WTC11 (cell line): Measurements from ENCODE around the gene CMTM1. TPM values are rescaled to one million over a fixed set of nuclear protein-coding genes. Genes with fewer than 3 reads are reported as not detected.
"Not testable (repeated sequence)": the region's sequence is repeated elsewhere in the genome, so short reads cannot be mapped to it uniquely, and the experiment has no call there.

Source experiments
- ATAC-seq: fragments of 200-7000 bp; cut with Tn5 transposase; 2 replicates; pipeline ENCODE4 v1.10.0; 2021; ENCODE audit warnings: mild to moderate bottlenecking, moderate library complexity
- CTCF ChIA-PET: fragments of 300-600 bp; sonication (Branson Sonifier 250); formaldehyde crosslinking; loops from one replicate; lab custom pipeline; 2021; ENCODE audit warnings: antibody characterized with exemption; lab: Charles Lee
- POLR2A ChIA-PET: fragments of 350-600 bp; sonication (Branson Sonifier 250); formaldehyde crosslinking; loops from one replicate; lab custom pipeline; 2021; ENCODE audit warnings: antibody characterized with exemption; lab: Charles Lee
- DNase-seq: peaks from one replicate; pipeline ENCODE4 v3.0.0; 2021; ENCODE audit warnings: low spot score
- H3K27ac Mint-ChIP-seq: 2 replicates; pipeline ENCODE4 v1.8.0; 2021; ENCODE audit warnings: mixed read lengths
- H3K27me3 Mint-ChIP-seq: 2 replicates; pipeline ENCODE4 v1.8.0; 2021; ENCODE audit warnings: low read depth, mild to moderate bottlenecking, moderate library complexity, mixed read lengths
- H3K36me3 Mint-ChIP-seq: 2 replicates; pipeline ENCODE4 v1.8.0; 2021; ENCODE audit warnings: mixed read lengths
- H3K4me1 Mint-ChIP-seq: 2 replicates; pipeline ENCODE4 v1.8.0; 2022; ENCODE audit warnings: mixed read lengths
- H3K4me3 Mint-ChIP-seq: 2 replicates; pipeline ENCODE4 v1.8.0; 2021; ENCODE audit warnings: mild to moderate bottlenecking, moderate library complexity, mixed read lengths
- H3K9me3 Mint-ChIP-seq: 2 replicates; pipeline ENCODE4 v1.8.0; 2021; ENCODE audit warnings: mixed read lengths
- HMGA2 ChIP-seq: fragments of 250-450 bp; sonication (Bioruptor Pico); IDR thresholded peaks from 2 replicates; pipeline ENCODE4 v1.4.0; 2021; ENCODE audit warnings: mild to moderate bottlenecking, moderate library complexity
- IRF2 ChIP-seq: sonication (generic); formaldehyde crosslinking; IDR thresholded peaks from 2 replicates; pipeline ENCODE4 v1.8.0; 2022; ENCODE audit warnings: low read depth, missing genetic modification reagents, borderline replicate concordance
- JAZF1 ChIP-seq: fragments of 250-450 bp; sonication (Bioruptor Pico); IDR thresholded peaks from 2 replicates; pipeline ENCODE4 v1.9.0; 2021; ENCODE audit warnings: moderate library complexity, mild to moderate bottlenecking, inconsistent platforms
- KAT7 ChIP-seq: sonication (generic); formaldehyde crosslinking; IDR thresholded peaks from 2 replicates; pipeline ENCODE4 v1.8.1; 2023; ENCODE audit warnings: missing genetic modification reagents, mild to moderate bottlenecking, borderline replicate concordance
- MXD4 ChIP-seq: fragments of 250-450 bp; sonication (Bioruptor Pico); IDR thresholded peaks from 2 replicates; pipeline ENCODE4 v1.8.0; 2021; ENCODE audit warnings: mild to moderate bottlenecking, moderate library complexity, borderline replicate concordance
- RELA ChIP-seq: sonication (generic); formaldehyde crosslinking; IDR thresholded peaks from 2 replicates; pipeline ENCODE4 v1.8.1; 2022; ENCODE audit warnings: missing genetic modification reagents, mild to moderate bottlenecking, borderline replicate concordance
- RORB ChIP-seq: fragments of 250-450 bp; sonication (Bioruptor Pico); IDR thresholded peaks from 2 replicates; pipeline ENCODE4 v1.9.0; 2021; ENCODE audit warnings: mild to moderate bottlenecking
- ZNF219 ChIP-seq: sonication (generic); formaldehyde crosslinking; IDR thresholded peaks from 2 replicates; pipeline ENCODE4 v1.8.0; 2023; ENCODE audit warnings: missing genetic modification reagents, mild to moderate bottlenecking, borderline replicate concordance
- ZNF232 ChIP-seq: sonication (generic); formaldehyde crosslinking; IDR thresholded peaks from 2 replicates; pipeline ENCODE4 v1.8.0; 2022; ENCODE audit warnings: mild to moderate bottlenecking, missing genetic modification reagents
- ZNF263 ChIP-seq: sonication (generic); formaldehyde crosslinking; IDR thresholded peaks from 2 replicates; pipeline ENCODE4 v1.8.1; 2022; ENCODE audit warnings: low read depth, mild to moderate bottlenecking, moderate library complexity, missing genetic modification reagents
- total RNA-seq: library from RNA; stranded (reverse); gene quantifications from 3 replicates; pipeline ENCODE4 v1.2.3, GENCODE V29; 2021
- TF ChIP-seq, protein P1 (sequence below): sonication (generic); formaldehyde crosslinking; IDR thresholded peaks from 2 replicates; pipeline ENCODE4 v1.8.0; 2023; ENCODE audit warnings: mild to moderate bottlenecking, missing genetic modification reagents
- TF ChIP-seq, protein P2 (sequence below): sonication (generic); formaldehyde crosslinking; IDR thresholded peaks from 2 replicates; pipeline ENCODE4 v1.8.0; 2022; ENCODE audit warnings: mild to moderate bottlenecking, missing genetic modification reagents
- TF ChIP-seq, protein P3 (sequence below): fragments of 250-450 bp; sonication (Bioruptor Pico); IDR thresholded peaks from 2 replicates; pipeline ENCODE4 v1.9.0; 2021; ENCODE audit warnings: mild to moderate bottlenecking
- TF ChIP-seq, protein P4 (sequence below): sonication (generic); formaldehyde crosslinking; IDR thresholded peaks from 2 replicates; pipeline ENCODE4 v1.8.0; 2022; ENCODE audit warnings: mild to moderate bottlenecking, missing genetic modification reagents
- TF ChIP-seq, protein P5 (sequence below): sonication (generic); formaldehyde crosslinking; IDR thresholded peaks from 2 replicates; pipeline ENCODE4 v1.8.0; 2022; ENCODE audit warnings: mild to moderate bottlenecking, missing genetic modification reagents
- TF ChIP-seq, protein P6 (sequence below): sonication (generic); formaldehyde crosslinking; IDR thresholded peaks from 2 replicates; pipeline ENCODE4 v1.8.0; 2023; ENCODE audit warnings: missing genetic modification reagents
- TF ChIP-seq, protein P7 (sequence below): fragments of 250-450 bp; sonication (Bioruptor Pico); IDR thresholded peaks from 2 replicates; pipeline ENCODE4 v1.9.0; 2021; ENCODE audit warnings: mild to moderate bottlenecking

CMTM1 gene
- total RNA-seq, 1 experiment from 2014 or later = 1.6 TPM

DNA sequence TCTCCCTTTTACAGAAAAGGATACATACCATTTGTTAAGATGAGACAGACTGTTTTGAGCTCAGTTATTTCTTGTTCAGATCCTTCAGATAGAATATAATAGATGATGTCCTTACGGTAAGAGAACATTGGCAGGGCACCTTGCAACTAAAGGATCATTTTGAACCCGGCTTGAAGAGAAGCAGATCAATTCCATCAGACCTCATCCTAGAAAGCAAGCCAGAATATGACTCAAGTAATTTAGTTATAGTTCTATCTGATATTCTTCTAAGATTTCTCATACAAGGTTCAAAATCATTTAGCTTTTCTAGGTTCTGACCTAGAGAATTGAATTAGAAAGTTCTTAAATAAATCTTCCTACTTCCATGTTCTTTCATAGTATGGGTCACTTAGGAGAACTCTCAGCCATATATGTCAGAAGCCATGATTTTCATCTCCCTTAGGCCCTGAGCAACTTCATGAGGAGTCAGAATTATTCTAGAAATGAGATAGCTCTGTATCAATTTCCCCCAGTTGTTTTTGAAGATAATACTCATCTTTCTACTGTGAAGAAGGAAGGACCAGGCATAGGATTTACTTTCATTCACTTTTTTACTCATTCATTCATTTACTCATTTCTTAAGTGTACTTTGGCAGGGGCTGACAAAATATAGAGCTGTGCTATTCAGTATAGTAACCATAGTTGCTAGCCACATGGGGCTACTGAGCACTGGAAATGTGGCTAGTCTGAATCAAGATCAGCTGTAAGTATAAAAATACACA, 2.5 kb upstream of the CMTM1 start:
- ChIA-PET CTCF (interaction anchor here (0.6 to 2.2 kb wide), 6 partner anchors 12 to 157 kb away, joined by 3 to 11 read pairs (median 4); partner anchors contain the start of gene CKLF), POLR2A (no interaction called here)
- H3K4me1 Mint-ChIP-seq = no peaks in the 10 kb centered on the region
- H3K27me3 Mint-ChIP-seq = no peaks in the 10 kb centered on the region
- ATAC-seq = no peak
- peaks cover 4% of the 10 kb centered on the region for H3K36me3 Mint-ChIP-seq
- TF ChIP-seq, protein P1, sequence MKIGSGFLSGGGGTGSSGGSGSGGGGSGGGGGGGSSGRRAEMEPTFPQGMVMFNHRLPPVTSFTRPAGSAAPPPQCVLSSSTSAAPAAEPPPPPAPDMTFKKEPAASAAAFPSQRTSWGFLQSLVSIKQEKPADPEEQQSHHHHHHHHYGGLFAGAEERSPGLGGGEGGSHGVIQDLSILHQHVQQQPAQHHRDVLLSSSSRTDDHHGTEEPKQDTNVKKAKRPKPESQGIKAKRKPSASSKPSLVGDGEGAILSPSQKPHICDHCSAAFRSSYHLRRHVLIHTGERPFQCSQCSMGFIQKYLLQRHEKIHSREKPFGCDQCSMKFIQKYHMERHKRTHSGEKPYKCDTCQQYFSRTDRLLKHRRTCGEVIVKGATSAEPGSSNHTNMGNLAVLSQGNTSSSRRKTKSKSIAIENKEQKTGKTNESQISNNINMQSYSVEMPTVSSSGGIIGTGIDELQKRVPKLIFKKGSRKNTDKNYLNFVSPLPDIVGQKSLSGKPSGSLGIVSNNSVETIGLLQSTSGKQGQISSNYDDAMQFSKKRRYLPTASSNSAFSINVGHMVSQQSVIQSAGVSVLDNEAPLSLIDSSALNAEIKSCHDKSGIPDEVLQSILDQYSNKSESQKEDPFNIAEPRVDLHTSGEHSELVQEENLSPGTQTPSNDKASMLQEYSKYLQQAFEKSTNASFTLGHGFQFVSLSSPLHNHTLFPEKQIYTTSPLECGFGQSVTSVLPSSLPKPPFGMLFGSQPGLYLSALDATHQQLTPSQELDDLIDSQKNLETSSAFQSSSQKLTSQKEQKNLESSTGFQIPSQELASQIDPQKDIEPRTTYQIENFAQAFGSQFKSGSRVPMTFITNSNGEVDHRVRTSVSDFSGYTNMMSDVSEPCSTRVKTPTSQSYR (CRISPR knock-in tag) = no peak
- TF ChIP-seq, protein P2, sequence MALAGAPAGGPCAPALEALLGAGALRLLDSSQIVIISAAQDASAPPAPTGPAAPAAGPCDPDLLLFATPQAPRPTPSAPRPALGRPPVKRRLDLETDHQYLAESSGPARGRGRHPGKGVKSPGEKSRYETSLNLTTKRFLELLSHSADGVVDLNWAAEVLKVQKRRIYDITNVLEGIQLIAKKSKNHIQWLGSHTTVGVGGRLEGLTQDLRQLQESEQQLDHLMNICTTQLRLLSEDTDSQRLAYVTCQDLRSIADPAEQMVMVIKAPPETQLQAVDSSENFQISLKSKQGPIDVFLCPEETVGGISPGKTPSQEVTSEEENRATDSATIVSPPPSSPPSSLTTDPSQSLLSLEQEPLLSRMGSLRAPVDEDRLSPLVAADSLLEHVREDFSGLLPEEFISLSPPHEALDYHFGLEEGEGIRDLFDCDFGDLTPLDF = no peak
- TF ChIP-seq ZNF263 (CRISPR knock-in tag) (no peak), KAT7 (CRISPR knock-in tag) (no peak)
- TF ChIP-seq, protein P3, sequence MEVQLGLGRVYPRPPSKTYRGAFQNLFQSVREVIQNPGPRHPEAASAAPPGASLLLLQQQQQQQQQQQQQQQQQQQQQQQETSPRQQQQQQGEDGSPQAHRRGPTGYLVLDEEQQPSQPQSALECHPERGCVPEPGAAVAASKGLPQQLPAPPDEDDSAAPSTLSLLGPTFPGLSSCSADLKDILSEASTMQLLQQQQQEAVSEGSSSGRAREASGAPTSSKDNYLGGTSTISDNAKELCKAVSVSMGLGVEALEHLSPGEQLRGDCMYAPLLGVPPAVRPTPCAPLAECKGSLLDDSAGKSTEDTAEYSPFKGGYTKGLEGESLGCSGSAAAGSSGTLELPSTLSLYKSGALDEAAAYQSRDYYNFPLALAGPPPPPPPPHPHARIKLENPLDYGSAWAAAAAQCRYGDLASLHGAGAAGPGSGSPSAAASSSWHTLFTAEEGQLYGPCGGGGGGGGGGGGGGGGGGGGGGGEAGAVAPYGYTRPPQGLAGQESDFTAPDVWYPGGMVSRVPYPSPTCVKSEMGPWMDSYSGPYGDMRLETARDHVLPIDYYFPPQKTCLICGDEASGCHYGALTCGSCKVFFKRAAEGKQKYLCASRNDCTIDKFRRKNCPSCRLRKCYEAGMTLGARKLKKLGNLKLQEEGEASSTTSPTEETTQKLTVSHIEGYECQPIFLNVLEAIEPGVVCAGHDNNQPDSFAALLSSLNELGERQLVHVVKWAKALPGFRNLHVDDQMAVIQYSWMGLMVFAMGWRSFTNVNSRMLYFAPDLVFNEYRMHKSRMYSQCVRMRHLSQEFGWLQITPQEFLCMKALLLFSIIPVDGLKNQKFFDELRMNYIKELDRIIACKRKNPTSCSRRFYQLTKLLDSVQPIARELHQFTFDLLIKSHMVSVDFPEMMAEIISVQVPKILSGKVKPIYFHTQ = no peak
- TF ChIP-seq, protein P4, sequence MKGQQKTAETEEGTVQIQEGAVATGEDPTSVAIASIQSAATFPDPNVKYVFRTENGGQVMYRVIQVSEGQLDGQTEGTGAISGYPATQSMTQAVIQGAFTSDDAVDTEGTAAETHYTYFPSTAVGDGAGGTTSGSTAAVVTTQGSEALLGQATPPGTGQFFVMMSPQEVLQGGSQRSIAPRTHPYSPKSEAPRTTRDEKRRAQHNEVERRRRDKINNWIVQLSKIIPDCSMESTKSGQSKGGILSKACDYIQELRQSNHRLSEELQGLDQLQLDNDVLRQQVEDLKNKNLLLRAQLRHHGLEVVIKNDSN = no peak
- no peak for DNase-seq
- H3K4me3 Mint-ChIP-seq = no peak overlapping the region
- H3K9me3 Mint-ChIP-seq = peaks cover 3% of the 10 kb centered on the region
- no peak overlapping the region for H3K27ac Mint-ChIP-seq

DNA sequence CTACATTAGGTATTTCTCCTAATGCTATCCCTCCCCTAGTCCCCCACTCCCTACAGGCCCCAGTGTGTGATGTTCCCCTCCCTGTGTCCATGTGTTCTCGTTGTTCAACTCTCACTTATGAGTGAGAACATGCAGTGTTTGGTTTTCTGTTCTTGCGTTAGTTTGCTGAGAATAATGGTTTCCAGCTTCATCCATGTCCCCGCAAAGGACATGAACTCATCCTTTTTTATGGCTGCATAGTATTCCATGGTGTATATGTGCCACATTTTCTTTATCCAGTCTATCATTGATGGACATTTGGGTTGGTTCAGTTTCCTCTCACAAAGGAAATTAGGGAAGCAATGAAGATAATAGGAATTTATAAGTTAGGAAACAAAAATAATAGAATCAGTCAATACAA, 1.0 kb downstream of the CMTM1 start:
- H3K27ac Mint-ChIP-seq, H3K4me1 Mint-ChIP-seq, POLR2A ChIA-PET, CTCF ChIA-PET, H3K4me3 Mint-ChIP-seq, DNase-seq, ATAC-seq, H3K9me3 Mint-ChIP-seq, H3K27me3 Mint-ChIP-seq, H3K36me3 Mint-ChIP-seq: not testable (repeated sequence)

DNA sequence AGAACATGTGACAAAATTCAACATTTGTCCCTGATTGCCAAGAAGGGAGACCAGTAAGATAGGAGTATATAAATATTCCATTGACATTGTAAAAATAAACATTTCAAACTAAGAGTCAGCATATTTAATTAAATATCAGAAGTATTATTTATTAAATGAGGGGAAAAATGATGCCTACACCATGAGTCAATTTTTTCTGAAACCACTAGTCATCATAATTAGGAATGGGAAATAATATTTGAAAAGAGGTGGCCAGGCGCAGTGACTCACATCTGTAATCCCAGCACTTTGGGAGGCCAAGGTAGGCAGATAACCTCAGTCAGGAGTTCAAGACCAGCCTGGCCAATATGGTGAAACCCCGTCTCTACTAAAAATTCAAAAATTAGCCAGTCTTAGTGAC, 2.1 kb downstream of the CMTM1 start:
- H3K27ac Mint-ChIP-seq = no peak overlapping the region
- no peaks in the 10 kb centered on the region for H3K27me3 Mint-ChIP-seq
- no peaks in the 10 kb centered on the region for H3K4me1 Mint-ChIP-seq
- no peak for ATAC-seq
- no peak overlapping the region for H3K4me3 Mint-ChIP-seq
- CTCF ChIA-PET = interaction anchor here (2.1 kb wide), 1 partner anchor 21 kb away, joined by 6 read pairs; no protein-coding TSS in a partner anchor
- H3K9me3 Mint-ChIP-seq = peaks cover 3% of the 10 kb centered on the region
- no peak for DNase-seq
- H3K36me3 Mint-ChIP-seq = peaks cover 4% of the 10 kb centered on the region
- POLR2A ChIA-PET = no interaction called here
- TF ChIP-seq ZNF219 (no peak), JAZF1 (CRISPR knock-in tag) (no peak), HMGA2 (no peak), RELA (no peak), MXD4 (CRISPR knock-in tag) (no peak), ZNF232 (CRISPR knock-in tag) (no peak), RORB (CRISPR knock-in tag) (no peak), IRF2 (no peak)
- TF ChIP-seq, protein P5, sequence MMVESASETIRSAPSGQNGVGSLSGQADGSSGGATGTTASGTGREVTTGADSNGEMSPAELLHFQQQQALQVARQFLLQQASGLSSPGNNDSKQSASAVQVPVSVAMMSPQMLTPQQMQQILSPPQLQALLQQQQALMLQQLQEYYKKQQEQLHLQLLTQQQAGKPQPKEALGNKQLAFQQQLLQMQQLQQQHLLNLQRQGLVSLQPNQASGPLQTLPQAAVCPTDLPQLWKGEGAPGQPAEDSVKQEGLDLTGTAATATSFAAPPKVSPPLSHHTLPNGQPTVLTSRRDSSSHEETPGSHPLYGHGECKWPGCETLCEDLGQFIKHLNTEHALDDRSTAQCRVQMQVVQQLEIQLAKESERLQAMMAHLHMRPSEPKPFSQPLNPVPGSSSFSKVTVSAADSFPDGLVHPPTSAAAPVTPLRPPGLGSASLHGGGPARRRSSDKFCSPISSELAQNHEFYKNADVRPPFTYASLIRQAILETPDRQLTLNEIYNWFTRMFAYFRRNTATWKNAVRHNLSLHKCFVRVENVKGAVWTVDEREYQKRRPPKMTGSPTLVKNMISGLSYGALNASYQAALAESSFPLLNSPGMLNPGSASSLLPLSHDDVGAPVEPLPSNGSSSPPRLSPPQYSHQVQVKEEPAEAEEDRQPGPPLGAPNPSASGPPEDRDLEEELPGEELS (CRISPR knock-in tag) = no peak
- TF ChIP-seq, protein P1 (CRISPR knock-in tag) = no peak
- TF ChIP-seq, protein P6, sequence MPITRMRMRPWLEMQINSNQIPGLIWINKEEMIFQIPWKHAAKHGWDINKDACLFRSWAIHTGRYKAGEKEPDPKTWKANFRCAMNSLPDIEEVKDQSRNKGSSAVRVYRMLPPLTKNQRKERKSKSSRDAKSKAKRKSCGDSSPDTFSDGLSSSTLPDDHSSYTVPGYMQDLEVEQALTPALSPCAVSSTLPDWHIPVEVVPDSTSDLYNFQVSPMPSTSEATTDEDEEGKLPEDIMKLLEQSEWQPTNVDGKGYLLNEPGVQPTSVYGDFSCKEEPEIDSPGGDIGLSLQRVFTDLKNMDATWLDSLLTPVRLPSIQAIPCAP = no peak
- TF ChIP-seq, protein P7, sequence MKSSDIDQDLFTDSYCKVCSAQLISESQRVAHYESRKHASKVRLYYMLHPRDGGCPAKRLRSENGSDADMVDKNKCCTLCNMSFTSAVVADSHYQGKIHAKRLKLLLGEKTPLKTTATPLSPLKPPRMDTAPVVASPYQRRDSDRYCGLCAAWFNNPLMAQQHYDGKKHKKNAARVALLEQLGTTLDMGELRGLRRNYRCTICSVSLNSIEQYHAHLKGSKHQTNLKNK (CRISPR knock-in tag) = no peak
